ENCODE measurements around the gene SMAD6.

Gene SMAD6

GRCh38 chr15:66705277-66706146 is 3.5 kb downstream of the SMAD6 start:
- no peaks in the 10 kb centered on the region for H3K36me3 ChIP-seq (ENCODE audit: control insufficient read depth, insufficient read depth, low read length)
- H3K79me2 ChIP-seq = no peaks in the 10 kb centered on the region
- H2AFZ ChIP-seq = no peak overlapping the region
- no peaks in the 10 kb centered on the region for H3K4me1 ChIP-seq
- no peak overlapping the region for H3K9ac ChIP-seq
- no peaks in the 10 kb centered on the region for H3K27me3 ChIP-seq (ENCODE audit: control insufficient read depth, insufficient read depth, low read length)
- no peaks in the 10 kb centered on the region for H3K9me3 ChIP-seq (ENCODE audit: control insufficient read depth, low read length)
- peak overlapping the region; percentile 17 for H3K4me2 ChIP-seq (ENCODE audit: low read length)
- no peak overlapping the region for H3K27ac ChIP-seq
- no peak overlapping the region for H3K4me3 ChIP-seq (ENCODE audit: low read depth, low read length)
- TF ChIP-seq CTCF (IDR thresholded peaks at IDR 0.05) = no peak

- Histone ChIP-seq H3K4me2 (ENCODE audit: low read length) (peak overlapping the region; percentile 11), H3K4me3 (ENCODE audit: low read depth, low read length) (no peak overlapping the region), H3K9ac (no peak overlapping the region), H3K9me3 (ENCODE audit: control insufficient read depth, low read length) (no peaks in the 10 kb centered on the region), H2AFZ (no peak overlapping the region), H3K79me2 (no peaks in the 10 kb centered on the region), H3K27ac (no peak overlapping the region), H3K36me3 (ENCODE audit: control insufficient read depth, insufficient read depth, low read length) (no peaks in the 10 kb centered on the region), H3K27me3 (ENCODE audit: control insufficient read depth, insufficient read depth, low read length) (no peaks in the 10 kb centered on the region), H3K4me1 (no peaks in the 10 kb centered on the region)
- TF ChIP-seq CTCF (IDR thresholded peaks at IDR 0.05) = peak; percentile 34
Observed at GRCh38 chr15:66706225-66706732, 4.2 kb downstream of the SMAD6 start.

GRCh38 chr15:66706840-66707239 is 4.8 kb downstream of the SMAD6 start:
- Histone ChIP-seq H3K4me1 (no peaks in the 10 kb centered on the region), H3K4me2 (ENCODE audit: low read length) (peak overlapping the region; percentile 11)

GRCh38 chr15:66707310-66708082 is 5.5 kb downstream of the SMAD6 start:
- TF ChIP-seq CTCF (IDR thresholded peaks at IDR 0.05) = no peak
- H3K4me2 ChIP-seq (ENCODE audit: low read length) = no peak overlapping the region
- no peaks in the 10 kb centered on the region for H3K4me1 ChIP-seq
- no peak overlapping the region for H3K4me3 ChIP-seq (ENCODE audit: low read depth, low read length)
- H3K79me2 ChIP-seq = no peaks in the 10 kb centered on the region
- no peaks in the 10 kb centered on the region for H3K27me3 ChIP-seq (ENCODE audit: control insufficient read depth, insufficient read depth, low read length)
- H2AFZ ChIP-seq = no peak overlapping the region
- H3K9me3 ChIP-seq (ENCODE audit: control insufficient read depth, low read length) = no peaks in the 10 kb centered on the region
- H3K36me3 ChIP-seq (ENCODE audit: control insufficient read depth, insufficient read depth, low read length) = no peaks in the 10 kb centered on the region
- H3K9ac ChIP-seq = no peak overlapping the region
- no peak overlapping the region for H3K27ac ChIP-seq

More at GRCh38 chr15:66706840-66707239, 4.8 kb downstream of the SMAD6 start:
- Histone ChIP-seq H3K4me3 (ENCODE audit: low read depth, low read length) (no peak overlapping the region), H3K9ac (no peak overlapping the region), H2AFZ (no peak overlapping the region), H3K79me2 (no peaks in the 10 kb centered on the region), H3K27me3 (ENCODE audit: control insufficient read depth, insufficient read depth, low read length) (no peaks in the 10 kb centered on the region), H3K9me3 (ENCODE audit: control insufficient read depth, low read length) (no peaks in the 10 kb centered on the region), H3K36me3 (ENCODE audit: control insufficient read depth, insufficient read depth, low read length) (no peaks in the 10 kb centered on the region), H3K27ac (no peak overlapping the region)
- no peak for TF ChIP-seq CTCF (IDR thresholded peaks at IDR 0.05)
